DND-41 (cell line): ENCODE results near the gene RASD2.

Source experiments
- EZH2 ChIP-seq: IDR thresholded peaks from 3 replicates; pipeline ENCODE4 v1.6.1; 2012; ENCODE audit warnings: borderline replicate concordance, low read depth, mild to moderate bottlenecking, moderate library complexity, low read length, inconsistent platforms; ENCODE audit not compliant: severe bottlenecking
- TF ChIP-seq, protein P1 (sequence below): IDR thresholded peaks from 2 replicates; pipeline ENCODE4 v1.5.1; 2012; ENCODE audit warnings: borderline replicate concordance, low read length, moderate library complexity, mild to moderate bottlenecking; ENCODE audit not compliant: poor library complexity, severe bottlenecking; ENCODE audit errors: extremely low read depth

- TF ChIP-seq, protein P1, sequence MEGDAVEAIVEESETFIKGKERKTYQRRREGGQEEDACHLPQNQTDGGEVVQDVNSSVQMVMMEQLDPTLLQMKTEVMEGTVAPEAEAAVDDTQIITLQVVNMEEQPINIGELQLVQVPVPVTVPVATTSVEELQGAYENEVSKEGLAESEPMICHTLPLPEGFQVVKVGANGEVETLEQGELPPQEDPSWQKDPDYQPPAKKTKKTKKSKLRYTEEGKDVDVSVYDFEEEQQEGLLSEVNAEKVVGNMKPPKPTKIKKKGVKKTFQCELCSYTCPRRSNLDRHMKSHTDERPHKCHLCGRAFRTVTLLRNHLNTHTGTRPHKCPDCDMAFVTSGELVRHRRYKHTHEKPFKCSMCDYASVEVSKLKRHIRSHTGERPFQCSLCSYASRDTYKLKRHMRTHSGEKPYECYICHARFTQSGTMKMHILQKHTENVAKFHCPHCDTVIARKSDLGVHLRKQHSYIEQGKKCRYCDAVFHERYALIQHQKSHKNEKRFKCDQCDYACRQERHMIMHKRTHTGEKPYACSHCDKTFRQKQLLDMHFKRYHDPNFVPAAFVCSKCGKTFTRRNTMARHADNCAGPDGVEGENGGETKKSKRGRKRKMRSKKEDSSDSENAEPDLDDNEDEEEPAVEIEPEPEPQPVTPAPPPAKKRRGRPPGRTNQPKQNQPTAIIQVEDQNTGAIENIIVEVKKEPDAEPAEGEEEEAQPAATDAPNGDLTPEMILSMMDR: no peak
- TF ChIP-seq EZH2: no peak
Observed at GRCh38 chr22:35539910-35540594, 579 bp upstream of the RASD2 start.
